ENCODE results near the gene TMCC1.

The TMCC1 gene

DNA sequence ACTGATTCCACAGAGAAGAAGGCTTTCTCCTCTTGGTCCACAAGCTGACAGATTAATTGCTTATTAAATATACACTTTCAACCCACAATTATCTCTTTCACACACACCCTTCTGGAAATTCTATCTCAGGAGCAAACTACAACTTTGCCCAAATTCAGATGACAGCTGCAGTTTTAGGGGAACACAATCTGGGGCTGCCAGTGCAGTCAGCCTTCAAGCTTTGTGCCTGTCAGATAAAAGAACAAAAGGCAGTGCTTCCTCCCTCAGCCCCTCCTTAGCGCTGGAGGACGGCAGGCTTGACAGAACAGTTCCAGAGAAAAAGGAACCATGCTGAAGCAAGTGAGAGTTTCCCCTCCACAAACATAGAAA, 99.6 kb downstream of the TMCC1 start:
- H3K27me3 ChIP-seq (ENCODE audit: insufficient read depth, low read depth) = no peaks in the 10 kb centered on the region
- H3K79me2 ChIP-seq (ENCODE audit: insufficient read depth, low read depth) = no peaks in the 10 kb centered on the region
- H3K4me1 ChIP-seq (ENCODE audit: low read depth, poor library complexity, severe bottlenecking) = no peaks in the 10 kb centered on the region
- no peaks in the 10 kb centered on the region for H4K20me1 ChIP-seq (ENCODE audit: insufficient read depth)
- no peak overlapping the region for H3K4me3 ChIP-seq (IDR thresholded peaks at IDR 0.05; ENCODE audit: insufficient read depth, low read depth, low read length)
- no peak overlapping the region for H3K9ac ChIP-seq
- no peak for TF ChIP-seq CTCF (conservative IDR thresholded peaks at IDR 0.05; ENCODE audit: low read depth, low read length)
- H2AFZ ChIP-seq (ENCODE audit: low read depth) = no peak overlapping the region
- no peak overlapping the region for H3K27ac ChIP-seq
- no peaks in the 10 kb centered on the region for H3K36me3 ChIP-seq (ENCODE audit: insufficient read depth)
- no peak overlapping the region for H3K4me2 ChIP-seq

- Histone ChIP-seq H4K20me1 (ENCODE audit: insufficient read depth) (no peaks in the 10 kb centered on the region), H3K4me2 (no peak overlapping the region), H3K27me3 (ENCODE audit: insufficient read depth, low read depth) (no peaks in the 10 kb centered on the region), H3K27ac (no peak overlapping the region), H3K79me2 (ENCODE audit: insufficient read depth, low read depth) (no peaks in the 10 kb centered on the region), H2AFZ (ENCODE audit: low read depth) (no peak overlapping the region), H3K4me3 (IDR thresholded peaks at IDR 0.05; ENCODE audit: insufficient read depth, low read depth, low read length) (no peak overlapping the region), H3K4me1 (ENCODE audit: low read depth, poor library complexity, severe bottlenecking) (no peaks in the 10 kb centered on the region), H3K36me3 (ENCODE audit: insufficient read depth) (no peaks in the 10 kb centered on the region), H3K9ac (no peak overlapping the region)
- no peak for TF ChIP-seq CTCF (conservative IDR thresholded peaks at IDR 0.05; ENCODE audit: low read depth, low read length)
These were observed 100.2 kb downstream of the TMCC1 start for GRCh38 chr3:129793319-129793718.

DNA sequence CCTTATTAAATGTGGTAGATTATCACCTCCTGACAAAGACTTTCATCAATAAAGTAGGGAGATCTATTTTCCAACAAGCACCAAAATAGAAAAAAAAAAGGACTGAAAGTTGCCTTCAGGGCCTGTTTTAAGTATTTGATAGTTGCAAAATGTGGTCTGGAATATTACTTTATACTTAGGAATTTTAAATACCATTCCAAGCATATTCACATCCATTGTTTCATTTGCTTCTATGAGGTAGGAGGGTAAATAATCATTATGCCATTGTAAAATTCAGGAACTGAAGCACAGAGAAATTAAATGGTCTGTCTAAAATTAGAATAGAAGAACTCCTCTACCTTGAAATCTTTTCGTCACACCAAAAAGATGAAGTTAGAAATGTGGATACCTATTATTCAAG, 110.0 kb downstream of the TMCC1 start:
- H3K27ac ChIP-seq = no peak overlapping the region

DNA sequence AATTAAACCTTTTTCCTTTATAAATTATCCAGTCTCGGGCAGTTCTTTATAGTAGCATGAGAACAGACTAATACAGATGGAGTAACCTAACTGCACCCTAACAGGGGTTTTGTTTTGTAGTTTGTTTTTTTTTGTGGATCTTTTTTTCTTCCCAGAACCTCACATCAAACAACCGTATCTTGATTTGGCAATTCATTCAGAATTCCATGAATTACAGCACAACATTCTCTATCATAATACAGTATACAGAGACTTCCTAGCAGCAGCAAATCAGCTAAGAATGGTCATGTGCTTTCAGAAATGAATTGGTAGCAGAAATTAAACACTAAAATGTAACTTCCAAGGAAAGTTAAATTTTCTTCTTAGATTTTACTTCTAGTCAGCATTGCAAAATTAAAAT, 114.6 kb downstream of the TMCC1 start:
- H4K20me1 ChIP-seq (ENCODE audit: insufficient read depth) = no peaks in the 10 kb centered on the region
- no peak overlapping the region for H3K27ac ChIP-seq
- H3K9ac ChIP-seq = no peak overlapping the region
- peaks cover 6% of the 10 kb centered on the region for H3K4me1 ChIP-seq (ENCODE audit: low read depth, poor library complexity, severe bottlenecking)
- no peak for TF ChIP-seq CTCF (conservative IDR thresholded peaks at IDR 0.05; ENCODE audit: low read depth, low read length)
- no peak overlapping the region for H2AFZ ChIP-seq (ENCODE audit: low read depth)
- no peak overlapping the region for H3K4me2 ChIP-seq
- H3K36me3 ChIP-seq (ENCODE audit: insufficient read depth) = no peaks in the 10 kb centered on the region
- H3K4me3 ChIP-seq (IDR thresholded peaks at IDR 0.05; ENCODE audit: insufficient read depth, low read depth, low read length) = no peak overlapping the region
- H3K79me2 ChIP-seq (ENCODE audit: insufficient read depth, low read depth) = no peaks in the 10 kb centered on the region
- H3K27me3 ChIP-seq (ENCODE audit: insufficient read depth, low read depth) = no peaks in the 10 kb centered on the region

More for the DNA sequence above, 110.0 kb downstream of the TMCC1 start:
- Histone ChIP-seq H3K36me3 (ENCODE audit: insufficient read depth) (no peaks in the 10 kb centered on the region), H3K9ac (no peak overlapping the region), H3K4me2 (no peak overlapping the region), H3K27me3 (ENCODE audit: insufficient read depth, low read depth) (no peaks in the 10 kb centered on the region), H3K4me1 (ENCODE audit: low read depth, poor library complexity, severe bottlenecking) (no peaks in the 10 kb centered on the region), H3K4me3 (IDR thresholded peaks at IDR 0.05; ENCODE audit: insufficient read depth, low read depth, low read length) (no peak overlapping the region), H3K79me2 (ENCODE audit: insufficient read depth, low read depth) (no peaks in the 10 kb centered on the region), H2AFZ (ENCODE audit: low read depth) (no peak overlapping the region), H4K20me1 (ENCODE audit: insufficient read depth) (no peaks in the 10 kb centered on the region)
- no peak for TF ChIP-seq CTCF (conservative IDR thresholded peaks at IDR 0.05; ENCODE audit: low read depth, low read length)

- Histone ChIP-seq H2AFZ (ENCODE audit: low read depth) (no peak overlapping the region), H3K9ac (no peak overlapping the region), H3K4me2 (no peak overlapping the region), H3K4me1 (ENCODE audit: low read depth, poor library complexity, severe bottlenecking) (peaks cover 6% of the 10 kb centered on the region), H3K36me3 (ENCODE audit: insufficient read depth) (no peaks in the 10 kb centered on the region), H3K79me2 (ENCODE audit: insufficient read depth, low read depth) (no peaks in the 10 kb centered on the region), H3K4me3 (IDR thresholded peaks at IDR 0.05; ENCODE audit: insufficient read depth, low read depth, low read length) (no peak overlapping the region), H4K20me1 (ENCODE audit: insufficient read depth) (no peaks in the 10 kb centered on the region), H3K27me3 (ENCODE audit: insufficient read depth, low read depth) (no peaks in the 10 kb centered on the region), H3K27ac (no peak overlapping the region)
- TF ChIP-seq CTCF (conservative IDR thresholded peaks at IDR 0.05; ENCODE audit: low read depth, low read length) = no peak
These were observed 115.7 kb downstream of the TMCC1 start for GRCh38 chr3:129777806-129778205.

Data from KMS-11 (cell line).